ENCODE data around the gene MATCAP1.

MATCAP1 gene

GRCh38 chr16:67157892-67158635 lies 25.7 kb downstream of the MATCAP1 start:
- no peak overlapping the region for H3K4me3 ChIP-seq (ENCODE audit: low read depth, low read length)
- no peaks in the 10 kb centered on the region for H3K9me3 ChIP-seq
- no peak for DNase-seq
- H3K36me3 ChIP-seq: no peaks in the 10 kb centered on the region
- no peaks in the 10 kb centered on the region for H3K4me1 ChIP-seq
- peaks cover 12% of the 10 kb centered on the region for H3K27me3 ChIP-seq
- no peak for TF ChIP-seq CTCF (IDR thresholded peaks at IDR 0.05; ENCODE audit: low read depth, low read length)

- no peak for DNase-seq
- no peaks in the 10 kb centered on the region for H3K9me3 ChIP-seq
- H3K27me3 ChIP-seq: peaks cover 12% of the 10 kb centered on the region
- H3K4me1 ChIP-seq: no peaks in the 10 kb centered on the region
- H3K4me3 ChIP-seq (ENCODE audit: low read depth, low read length): no peak overlapping the region
- no peak for TF ChIP-seq CTCF (IDR thresholded peaks at IDR 0.05; ENCODE audit: low read depth, low read length)
- no peaks in the 10 kb centered on the region for H3K36me3 ChIP-seq
Measured at GRCh38 chr16:67157106-67157748, 26.5 kb downstream of the MATCAP1 start.

- Histone ChIP-seq H3K27me3 (peaks cover 12% of the 10 kb centered on the region), H3K4me3 (ENCODE audit: low read depth, low read length) (no peak overlapping the region), H3K4me1 (0 out of 2 replicates have a peak, but pooled peaks cover 2% of the 10 kb centered on the region), H3K36me3 (no peaks in the 10 kb centered on the region), H3K9me3 (no peaks in the 10 kb centered on the region)
- TF ChIP-seq CTCF (IDR thresholded peaks at IDR 0.05; ENCODE audit: low read depth, low read length): no peak
- DNase-seq: peak; percentile 10
Measured at GRCh38 chr16:67156143-67156844, 27.5 kb downstream of the MATCAP1 start.

- peaks cover 12% of the 10 kb centered on the region for H3K27me3 ChIP-seq
- H3K4me3 ChIP-seq (ENCODE audit: low read depth, low read length): peak overlapping the region; percentile 41
- peak; percentile 68 for TF ChIP-seq CTCF (IDR thresholded peaks at IDR 0.05; ENCODE audit: low read depth, low read length)
- no peaks in the 10 kb centered on the region for H3K36me3 ChIP-seq
- no peaks in the 10 kb centered on the region for H3K9me3 ChIP-seq
- H3K4me1 ChIP-seq: 0 out of 2 replicates have a peak, but pooled peaks cover 2% of the 10 kb centered on the region
- DNase-seq: peak; percentile 87
Measured at GRCh38 chr16:67155295-67156142, 28.2 kb downstream of the MATCAP1 start.

GRCh38 chr16:67154578-67155294 lies 29.0 kb downstream of the MATCAP1 start:
- no peak for DNase-seq
- Histone ChIP-seq H3K27me3 (peaks cover 12% of the 10 kb centered on the region), H3K4me3 (ENCODE audit: low read depth, low read length) (peak overlapping the region; percentile 41), H3K9me3 (no peaks in the 10 kb centered on the region), H3K4me1 (0 out of 2 replicates have a peak, but pooled peaks cover 2% of the 10 kb centered on the region), H3K36me3 (no peaks in the 10 kb centered on the region)
- no peak for TF ChIP-seq CTCF (IDR thresholded peaks at IDR 0.05; ENCODE audit: low read depth, low read length)

Measured in BE2C (cell line).